Amniotic epithelial cell (primary cell): ENCODE results near the gene CEP85L.
"Not testable (repeated sequence)": the region's sequence is repeated elsewhere in the genome, so short reads cannot be mapped to it uniquely, and the experiment has no call there.

ENCODE experiments used
- DNase-seq: peaks from one replicate; pipeline ENCODE4 v3.0.0-alpha.2; 2010; ENCODE audit warnings: low read depth

The CEP85L gene

DNA sequence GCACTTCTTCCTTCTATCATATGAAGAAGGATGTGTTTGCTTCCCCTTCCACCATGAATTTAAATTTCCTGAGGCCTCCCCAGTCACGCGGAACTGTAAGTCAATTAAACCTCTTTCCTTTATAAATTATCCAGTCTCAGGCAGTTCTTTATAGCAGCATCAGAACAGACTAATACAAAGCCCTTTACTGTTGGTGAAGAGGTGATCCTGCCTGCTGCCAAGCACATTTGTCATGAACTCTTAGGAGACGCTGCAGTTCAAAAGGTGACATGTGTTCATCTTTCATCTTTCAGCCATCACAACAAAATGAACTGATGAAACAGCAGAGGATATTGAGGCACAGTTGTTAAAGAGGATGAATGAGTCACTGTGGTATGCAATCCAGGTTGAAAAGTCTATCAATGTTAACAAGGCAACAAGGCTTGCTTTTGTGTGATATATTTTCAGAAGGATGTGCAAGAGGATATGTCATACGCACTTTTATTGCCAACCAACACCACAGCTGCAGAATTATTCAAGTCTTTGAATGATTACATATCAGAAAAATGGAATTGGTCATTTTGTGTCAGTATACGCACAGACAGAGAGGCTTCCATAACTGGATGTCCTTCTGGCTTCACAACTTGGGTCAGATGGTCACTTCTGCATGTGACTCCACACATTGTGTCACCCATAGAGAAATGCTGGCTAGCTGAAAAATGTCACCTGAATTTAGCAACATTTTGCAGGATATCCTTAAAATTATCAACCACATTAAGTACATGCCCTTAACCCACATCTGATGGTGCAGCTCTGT is 155.7 kb downstream of the CEP85L start:
- DNase-seq = peak; percentile 52

DNA sequence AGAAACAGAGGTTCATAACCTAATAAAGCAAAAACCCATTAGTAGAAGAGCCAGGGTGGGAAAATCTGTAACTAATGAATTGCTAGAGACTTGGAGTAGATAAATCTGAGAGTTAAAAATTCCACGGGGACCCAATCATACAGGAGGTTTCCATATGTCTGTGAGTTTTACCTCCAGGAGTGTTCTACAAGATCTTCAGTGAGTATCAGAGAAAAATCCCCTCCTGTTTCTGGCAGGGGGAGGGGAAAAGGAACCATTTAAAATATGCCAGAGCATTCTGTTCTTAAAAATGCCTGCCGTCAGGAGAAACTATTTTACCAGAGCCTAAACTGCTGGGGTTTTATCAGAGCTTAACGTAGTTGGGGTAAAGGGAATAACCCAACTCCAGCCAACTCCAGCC is 157.3 kb downstream of the CEP85L start:
- DNase-seq = peak; percentile 21

DNA sequence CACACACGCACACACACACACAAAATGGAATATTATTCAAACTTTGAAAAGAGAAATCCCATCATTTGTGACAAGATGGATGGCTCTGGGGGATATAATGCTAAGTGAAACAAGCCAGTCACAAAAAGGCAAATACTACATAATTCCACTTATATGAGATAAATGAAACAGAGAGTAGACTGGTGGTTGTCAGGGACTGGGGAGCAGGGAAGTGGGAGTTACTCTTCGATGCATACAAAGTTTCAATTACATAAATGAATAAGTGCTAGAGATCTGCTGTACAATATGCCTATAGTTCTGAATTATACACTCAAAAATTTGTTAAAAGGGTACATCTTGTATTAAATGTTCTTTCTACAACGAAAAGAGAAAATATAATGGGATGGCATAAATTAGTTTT is 161.4 kb downstream of the CEP85L start:
- DNase-seq = no peak

DNA sequence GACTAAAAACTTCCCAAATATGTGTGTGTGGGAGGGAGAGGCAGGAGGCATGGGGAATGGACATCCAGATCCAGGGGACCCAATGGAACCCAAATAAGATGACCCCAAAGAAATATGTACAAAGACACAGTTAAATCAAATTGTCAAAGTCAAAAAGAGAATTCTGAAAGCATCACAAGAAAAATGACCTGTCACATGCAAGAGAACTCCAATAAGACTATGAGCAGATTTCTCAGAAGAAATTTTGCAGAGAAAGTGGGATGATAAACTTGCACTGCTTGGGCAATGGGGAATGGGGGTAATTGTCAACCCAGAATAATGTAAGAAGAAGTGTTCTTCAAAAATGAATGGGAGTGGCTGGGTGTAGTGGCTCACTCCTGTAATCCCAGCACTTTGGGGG is 162.8 kb downstream of the CEP85L start:
- DNase-seq = no peak

DNA sequence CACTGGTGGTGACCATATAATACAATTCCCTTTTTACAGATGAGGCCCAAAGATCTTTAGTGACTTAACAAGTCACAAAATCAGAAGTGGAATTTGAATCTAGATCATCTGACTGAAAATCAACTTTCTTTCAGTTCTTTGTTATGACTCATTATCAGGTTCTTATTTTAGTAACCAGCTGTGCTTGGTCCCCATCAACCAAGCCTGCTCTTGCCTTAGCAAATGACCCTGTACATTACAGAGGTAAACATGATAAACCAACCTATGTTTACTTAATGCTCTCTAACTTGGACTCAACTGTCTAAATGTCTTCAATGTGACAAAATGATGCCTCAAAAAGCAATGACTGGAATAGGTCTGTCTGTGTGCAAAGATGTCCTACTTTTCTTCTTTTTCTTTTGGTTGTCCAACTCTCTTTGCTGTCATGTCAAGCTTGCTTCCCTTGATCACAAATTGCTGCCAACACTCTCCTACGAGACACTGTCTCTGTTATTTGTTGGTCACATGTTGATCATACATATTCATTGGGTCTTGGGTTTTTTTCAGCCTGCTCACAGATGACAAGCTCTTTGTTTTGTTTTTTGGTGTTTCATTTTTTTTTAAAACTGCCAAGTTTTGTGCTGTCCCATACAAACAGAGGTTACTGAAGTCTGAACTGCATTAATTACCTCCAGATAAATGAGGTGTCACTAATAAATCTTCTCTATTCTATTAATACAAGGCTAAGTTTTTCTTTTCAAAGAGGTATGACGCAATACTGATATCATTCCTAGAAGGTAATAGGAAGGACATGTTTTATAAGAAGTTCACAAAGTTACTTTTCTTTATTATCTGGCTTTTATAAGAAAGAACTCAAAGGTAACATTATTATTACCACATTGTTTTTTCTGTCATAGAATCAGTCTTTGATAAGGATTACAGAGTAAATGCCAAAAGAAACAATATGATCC is 165.5 kb downstream of the CEP85L start:
- no peak for DNase-seq

DNA sequence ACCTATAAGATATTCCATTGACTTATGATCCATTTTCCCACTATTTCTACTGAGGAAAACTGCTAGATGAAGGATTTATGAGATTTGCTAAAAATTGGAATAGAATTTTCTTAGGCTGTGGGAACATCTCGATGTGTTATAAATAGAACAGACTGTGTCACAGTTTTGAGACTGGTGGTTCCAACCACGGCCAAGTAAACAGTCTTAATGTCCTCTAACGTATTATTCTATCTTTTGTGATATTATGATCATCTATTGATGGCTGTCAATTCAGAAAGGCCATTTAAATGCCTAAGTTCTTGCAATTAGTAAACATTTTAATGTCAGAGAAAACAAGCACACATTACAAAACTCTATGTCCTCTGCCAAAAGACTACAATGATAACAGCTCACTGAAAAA is 174.8 kb downstream of the CEP85L start:
- no peak for DNase-seq

DNA sequence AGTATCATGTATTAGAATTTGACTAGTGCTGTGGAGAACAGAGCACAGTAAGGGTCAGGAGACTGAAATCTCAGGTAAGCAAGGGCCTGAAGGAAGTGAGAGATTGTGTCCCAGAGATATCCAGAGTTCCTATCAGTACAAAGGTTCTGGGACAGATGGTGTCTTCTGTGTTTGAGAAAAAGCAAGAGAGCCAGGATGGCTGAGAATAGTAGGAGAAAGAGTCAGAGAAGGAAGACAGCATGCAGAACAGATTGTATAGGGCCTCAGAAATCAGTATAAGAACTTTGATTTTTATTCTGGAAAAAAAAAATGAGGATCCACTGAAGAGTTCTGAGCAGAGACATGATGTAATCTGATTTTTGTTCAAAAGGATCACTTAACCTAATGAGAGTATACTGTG is 178.1 kb downstream of the CEP85L start:
- DNase-seq = no peak

DNA sequence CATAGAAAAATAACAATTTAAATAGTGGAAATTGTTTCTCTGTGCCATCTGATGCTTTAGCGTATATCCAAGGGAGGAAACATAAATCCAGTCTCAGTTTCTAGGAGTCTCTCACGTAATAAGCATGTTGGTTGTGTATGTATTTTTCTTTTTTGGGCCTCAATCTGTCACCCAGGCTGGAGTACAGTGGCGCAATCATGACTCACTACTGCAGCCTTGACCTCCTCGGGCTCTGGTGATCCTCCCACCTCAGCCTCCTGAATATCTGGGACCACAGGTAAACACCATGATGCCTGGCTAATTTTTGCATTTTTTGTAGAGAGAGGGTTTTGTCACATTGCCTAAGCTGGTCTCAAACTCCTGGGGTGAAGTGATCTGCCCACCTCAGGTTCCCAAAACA is 181.9 kb downstream of the CEP85L start:
- DNase-seq = peak; percentile 27

DNA sequence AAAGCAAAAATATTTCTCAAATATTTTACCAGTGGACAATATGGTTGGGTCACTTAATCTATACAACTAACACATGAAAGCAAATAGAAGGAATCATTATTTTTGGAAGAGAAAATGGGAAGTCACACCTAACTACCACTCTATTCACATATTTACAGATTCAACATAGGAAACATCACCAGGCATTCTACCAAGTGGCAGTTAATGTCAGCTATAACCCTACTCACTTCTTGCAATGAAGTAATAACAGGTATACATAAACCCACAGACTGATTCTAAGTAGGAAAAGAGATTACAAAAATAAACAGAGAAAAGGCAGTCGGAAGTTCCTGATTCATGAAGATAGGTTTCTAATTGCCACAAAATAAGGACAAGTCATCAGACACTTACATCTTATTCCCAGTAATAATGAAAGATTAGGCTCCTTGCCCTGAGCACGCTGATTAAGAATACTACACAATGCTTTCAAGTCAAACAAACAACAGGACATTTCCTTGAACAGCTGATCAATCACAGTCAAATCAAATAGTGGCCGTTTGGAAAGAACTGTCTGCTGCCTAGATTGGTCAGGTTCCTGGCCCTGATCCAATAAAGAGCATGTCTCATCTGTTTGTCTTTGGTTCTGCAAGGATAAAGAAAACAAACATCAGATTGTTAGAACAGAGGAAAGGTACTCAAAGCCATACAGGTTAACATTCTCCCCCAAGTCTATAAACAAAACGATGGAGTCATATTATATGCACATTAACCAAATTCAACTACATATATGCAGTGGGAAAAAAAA is 182.5 kb downstream of the CEP85L start:
- DNase-seq = peak; percentile 26

DNA sequence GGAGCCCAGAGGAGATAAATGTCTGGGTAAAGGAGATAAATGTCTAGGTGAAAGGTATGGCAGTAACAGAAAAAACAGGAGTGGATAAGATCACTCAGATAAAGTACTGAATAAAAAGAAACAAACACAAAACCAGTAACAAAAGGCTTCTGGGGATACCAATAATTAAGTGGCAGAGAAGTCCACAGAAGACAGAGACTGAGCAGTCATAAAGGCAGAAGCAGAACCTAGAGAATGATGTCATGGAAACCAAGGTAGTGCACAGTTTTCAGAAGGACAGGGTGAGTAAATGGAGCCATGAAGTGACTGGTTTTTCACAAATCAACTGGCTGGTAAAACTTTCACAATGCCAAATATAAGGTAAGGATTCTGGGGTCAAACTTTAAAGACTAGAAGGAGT is 184.2 kb downstream of the CEP85L start:
- DNase-seq = no peak

DNA sequence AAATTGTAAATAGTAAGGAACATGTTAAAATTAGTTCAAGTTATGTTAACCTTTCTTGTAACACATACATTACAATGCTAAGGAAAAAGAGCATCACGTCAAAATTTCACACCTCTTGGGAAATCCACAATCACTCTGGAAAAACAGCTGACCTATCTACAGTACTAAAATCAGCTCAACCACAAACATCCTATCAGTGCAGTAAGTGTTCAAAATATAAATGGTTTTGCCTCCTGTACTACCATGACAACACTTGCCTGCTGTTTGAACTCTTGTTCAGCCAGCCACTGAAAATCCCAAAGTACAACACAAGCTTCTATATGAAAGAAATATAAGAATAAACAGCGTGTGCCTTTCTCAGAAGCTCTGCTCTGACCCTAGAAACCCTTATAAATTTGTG is 186.8 kb downstream of the CEP85L start:
- peak; percentile 8 for DNase-seq

DNA sequence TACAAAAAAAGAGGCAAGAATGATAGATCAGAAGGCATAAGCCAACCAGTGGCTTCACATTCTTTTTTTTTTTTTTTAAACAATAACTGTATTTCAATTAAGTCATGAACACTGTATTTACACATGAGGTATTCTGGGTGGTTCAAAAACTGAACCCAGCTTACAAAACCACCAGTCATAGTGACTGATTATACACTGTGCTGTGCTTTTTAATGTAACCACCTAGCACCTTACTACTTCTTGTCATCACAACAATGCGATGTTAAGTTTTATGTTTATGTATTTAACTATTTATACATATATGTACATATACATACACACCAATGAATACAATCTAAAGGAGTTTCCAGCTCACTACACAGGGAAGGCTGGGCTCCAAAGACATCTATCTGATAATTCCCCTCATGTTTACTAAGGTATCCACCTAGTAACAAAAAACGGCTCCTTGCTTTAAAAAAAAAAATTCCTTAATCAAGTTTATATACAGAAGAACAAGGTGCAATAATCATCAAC is 190.4 kb downstream of the CEP85L start:
- DNase-seq = no peak

DNA sequence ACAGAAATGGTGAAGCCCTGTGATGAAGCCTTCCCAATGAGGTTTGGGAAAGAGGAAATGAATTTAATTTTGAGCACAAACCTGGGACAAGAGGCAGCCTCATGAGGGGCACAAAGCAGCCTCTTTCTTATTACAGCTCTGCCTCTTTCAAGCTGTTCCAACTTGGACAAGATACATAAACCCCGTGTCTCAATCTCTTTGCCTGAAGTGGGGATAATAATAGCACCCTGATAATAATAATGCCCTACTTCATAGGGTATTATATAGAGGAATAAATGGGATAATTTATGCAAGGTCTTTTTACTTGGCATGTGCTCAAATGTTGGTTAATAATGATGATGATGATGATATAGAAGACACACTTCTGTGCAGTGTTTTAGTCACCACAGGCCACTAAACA is 194.4 kb downstream of the CEP85L start:
- DNase-seq = no peak

DNA sequence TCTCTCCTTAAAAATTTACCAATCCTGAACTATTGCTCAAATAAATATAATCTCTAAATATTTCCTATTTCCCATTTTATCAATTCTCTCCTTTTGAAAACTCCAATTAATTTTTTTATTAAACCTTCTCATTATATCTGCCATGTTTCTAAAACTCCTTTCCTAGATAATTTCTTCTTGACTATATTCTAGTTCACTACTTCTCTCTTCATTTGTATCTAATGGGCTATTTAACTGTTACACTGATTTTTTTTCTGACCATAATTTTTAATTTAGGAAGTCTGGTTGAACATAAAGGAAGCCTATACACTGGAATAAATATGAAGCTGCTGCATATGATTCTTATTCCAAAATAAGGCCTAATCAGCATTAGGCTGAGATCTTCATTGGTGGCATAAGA is 199.6 kb downstream of the CEP85L start:
- DNase-seq = no peak

DNA sequence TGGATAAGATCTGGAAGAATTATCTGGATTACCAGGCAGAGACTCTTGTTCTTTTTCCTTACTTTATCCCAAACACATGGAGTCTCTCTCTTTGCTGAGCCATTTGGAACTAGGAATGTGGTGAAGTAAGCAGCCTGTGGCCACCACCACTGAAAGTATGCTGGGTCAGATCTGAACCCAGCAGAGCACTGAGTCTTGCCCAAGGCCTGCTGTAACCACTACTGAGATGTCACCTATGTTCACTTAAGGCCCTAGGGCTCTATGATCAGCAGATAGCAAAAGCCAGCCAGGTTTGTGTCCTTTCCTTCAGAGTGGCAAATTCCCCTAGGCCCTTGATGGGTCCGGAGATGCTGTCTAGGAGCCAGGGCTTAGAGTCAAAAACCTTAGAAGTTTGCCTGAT is 206.6 kb downstream of the CEP85L start:
- DNase-seq = no peak

DNA sequence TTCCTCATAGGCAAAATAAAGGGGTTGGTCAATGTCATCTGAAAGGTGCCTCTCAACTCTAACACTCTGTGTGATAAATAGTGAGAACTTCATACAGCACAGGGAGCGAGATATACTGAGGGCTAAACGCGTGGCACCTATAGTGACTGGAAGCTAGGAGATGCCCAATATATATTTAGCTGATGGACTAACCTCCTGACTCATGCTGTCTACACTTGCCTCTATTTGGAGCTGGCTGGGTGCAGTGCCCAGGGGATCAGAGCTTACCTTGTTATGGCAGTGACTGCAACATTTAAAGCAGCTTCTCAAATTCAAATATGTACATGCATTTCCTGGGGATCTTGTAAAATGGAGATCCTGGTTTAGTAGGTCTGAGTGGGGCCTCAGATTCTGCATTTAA is 214.9 kb downstream of the CEP85L start:
- DNase-seq = no peak

DNA sequence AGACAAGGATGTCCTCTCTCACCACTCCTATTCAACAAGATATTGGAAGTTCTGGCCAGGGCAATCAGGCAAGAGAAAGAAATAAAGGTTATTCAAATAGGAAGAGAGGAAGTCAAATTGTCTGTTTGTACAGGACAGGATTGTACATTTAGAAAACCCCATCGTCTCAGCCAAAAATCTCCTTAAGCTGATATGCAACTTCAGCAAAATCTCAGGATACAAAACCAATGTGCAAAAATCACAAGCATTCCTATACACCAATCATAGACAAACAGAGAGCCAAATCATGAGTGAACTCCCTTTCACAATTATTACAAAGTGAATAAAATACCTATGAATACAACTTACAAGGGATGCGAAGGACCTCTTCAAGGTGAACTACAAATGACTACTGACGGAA is 217.2 kb downstream of the CEP85L start:
- not testable (repeated sequence) for DNase-seq

DNA sequence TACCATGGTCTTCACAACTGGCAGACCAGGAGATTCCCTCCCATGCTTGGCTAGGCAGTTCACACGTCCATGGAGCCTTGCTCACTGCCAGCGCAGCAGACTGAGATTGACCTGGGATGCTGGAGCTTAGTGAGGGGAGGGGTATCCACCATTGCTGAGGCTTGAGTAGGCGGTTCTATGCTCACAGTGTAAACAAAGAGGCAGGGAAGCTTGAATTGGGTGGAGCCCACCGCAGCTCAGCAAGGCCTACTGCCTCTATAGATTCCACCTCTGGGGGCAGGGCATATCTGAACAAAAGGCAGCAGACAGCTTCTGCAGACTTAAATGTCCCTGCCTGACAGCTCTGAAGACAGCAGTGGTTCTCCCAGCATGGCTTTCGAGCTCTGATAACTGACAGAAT is 230.1 kb downstream of the CEP85L start:
- DNase-seq = not testable (repeated sequence)

DNA sequence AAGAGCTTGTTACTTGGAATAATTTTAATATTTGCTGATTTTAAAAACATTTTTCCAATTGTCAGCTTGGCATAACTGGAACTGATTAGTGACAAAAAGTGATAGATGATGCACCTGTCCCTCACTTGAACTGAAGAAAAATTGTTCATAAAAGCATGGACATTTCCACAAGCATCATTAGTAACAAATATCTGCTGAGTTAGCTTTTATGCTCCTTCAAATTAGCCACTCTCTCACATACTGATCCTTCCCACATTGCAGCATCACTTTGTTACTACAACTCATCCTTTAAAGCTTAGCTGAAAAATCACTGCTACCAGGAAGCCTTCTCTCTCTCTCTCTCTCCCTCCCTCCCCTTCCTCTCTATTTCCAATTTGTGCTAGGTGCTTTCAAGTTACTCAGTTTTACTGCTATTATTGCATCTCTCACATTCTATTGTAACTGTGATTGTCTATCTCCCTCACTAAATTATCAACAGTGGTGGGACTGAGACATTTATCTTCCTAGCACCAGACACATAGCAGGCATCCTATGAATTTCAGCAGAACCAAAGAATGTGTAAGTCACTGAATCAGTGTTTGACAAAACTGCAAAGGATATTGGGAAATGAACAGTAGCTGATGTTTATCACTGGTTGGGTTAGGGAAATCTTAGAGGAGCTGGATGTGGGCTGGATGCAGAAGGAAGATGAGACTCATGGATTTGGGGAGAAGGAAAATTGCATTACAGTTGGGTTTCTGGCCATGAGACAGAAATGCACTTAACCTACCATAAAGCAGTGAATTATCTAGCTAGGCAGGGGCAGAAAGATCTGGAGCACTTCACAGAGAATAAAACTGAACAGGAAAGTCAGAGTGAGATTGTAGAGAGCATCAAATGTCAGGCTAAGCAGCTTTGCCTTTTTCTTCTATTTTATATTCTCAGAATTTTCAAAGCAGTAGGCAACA is 231.7 kb downstream of the CEP85L start:
- DNase-seq = peak; percentile 51
